ENCODE measurements around the gene ASIC4.

The ASIC4 gene

GRCh38 chr2:219524817-219525216, 10.5 kb downstream of the ASIC4 start:
- TF ChIP-seq EP300 (IDR thresholded peaks at IDR 0.05; ENCODE audit: borderline replicate concordance) = no peak
- TF ChIP-seq TAF1 (IDR thresholded peaks at IDR 0.05; ENCODE audit: low read depth) = no peak
- no peak for TF ChIP-seq CEBPB (IDR thresholded peaks at IDR 0.05)
- TF ChIP-seq CREB1 (IDR thresholded peaks at IDR 0.05; ENCODE audit: low read depth) = no peak
- no peak for TF ChIP-seq TCF12 (IDR thresholded peaks at IDR 0.05; ENCODE audit: low read depth)
- TF ChIP-seq NFIC (IDR thresholded peaks at IDR 0.05) = no peak
- no peak for TF ChIP-seq FOXM1 (IDR thresholded peaks at IDR 0.05; ENCODE audit: borderline replicate concordance, low read depth)
- no peak for TF ChIP-seq RAD21 (IDR thresholded peaks at IDR 0.05; ENCODE audit: low read depth)
- TF ChIP-seq, protein P1, sequence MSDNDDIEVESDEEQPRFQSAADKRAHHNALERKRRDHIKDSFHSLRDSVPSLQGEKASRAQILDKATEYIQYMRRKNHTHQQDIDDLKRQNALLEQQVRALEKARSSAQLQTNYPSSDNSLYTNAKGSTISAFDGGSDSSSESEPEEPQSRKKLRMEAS (IDR thresholded peaks at IDR 0.05) = no peak
- TF ChIP-seq, protein P2, sequence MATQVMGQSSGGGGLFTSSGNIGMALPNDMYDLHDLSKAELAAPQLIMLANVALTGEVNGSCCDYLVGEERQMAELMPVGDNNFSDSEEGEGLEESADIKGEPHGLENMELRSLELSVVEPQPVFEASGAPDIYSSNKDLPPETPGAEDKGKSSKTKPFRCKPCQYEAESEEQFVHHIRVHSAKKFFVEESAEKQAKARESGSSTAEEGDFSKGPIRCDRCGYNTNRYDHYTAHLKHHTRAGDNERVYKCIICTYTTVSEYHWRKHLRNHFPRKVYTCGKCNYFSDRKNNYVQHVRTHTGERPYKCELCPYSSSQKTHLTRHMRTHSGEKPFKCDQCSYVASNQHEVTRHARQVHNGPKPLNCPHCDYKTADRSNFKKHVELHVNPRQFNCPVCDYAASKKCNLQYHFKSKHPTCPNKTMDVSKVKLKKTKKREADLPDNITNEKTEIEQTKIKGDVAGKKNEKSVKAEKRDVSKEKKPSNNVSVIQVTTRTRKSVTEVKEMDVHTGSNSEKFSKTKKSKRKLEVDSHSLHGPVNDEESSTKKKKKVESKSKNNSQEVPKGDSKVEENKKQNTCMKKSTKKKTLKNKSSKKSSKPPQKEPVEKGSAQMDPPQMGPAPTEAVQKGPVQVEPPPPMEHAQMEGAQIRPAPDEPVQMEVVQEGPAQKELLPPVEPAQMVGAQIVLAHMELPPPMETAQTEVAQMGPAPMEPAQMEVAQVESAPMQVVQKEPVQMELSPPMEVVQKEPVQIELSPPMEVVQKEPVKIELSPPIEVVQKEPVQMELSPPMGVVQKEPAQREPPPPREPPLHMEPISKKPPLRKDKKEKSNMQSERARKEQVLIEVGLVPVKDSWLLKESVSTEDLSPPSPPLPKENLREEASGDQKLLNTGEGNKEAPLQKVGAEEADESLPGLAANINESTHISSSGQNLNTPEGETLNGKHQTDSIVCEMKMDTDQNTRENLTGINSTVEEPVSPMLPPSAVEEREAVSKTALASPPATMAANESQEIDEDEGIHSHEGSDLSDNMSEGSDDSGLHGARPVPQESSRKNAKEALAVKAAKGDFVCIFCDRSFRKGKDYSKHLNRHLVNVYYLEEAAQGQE (IDR thresholded peaks at IDR 0.05; ENCODE audit: low read depth) = no peak

GRCh38 chr2:219525533-219526232, 11.4 kb downstream of the ASIC4 start:
- no peak for TF ChIP-seq NFIC (IDR thresholded peaks at IDR 0.05)
- TF ChIP-seq TCF12 (IDR thresholded peaks at IDR 0.05; ENCODE audit: low read depth) = no peak
- no peak for TF ChIP-seq CEBPB (IDR thresholded peaks at IDR 0.05)
- TF ChIP-seq TEAD4 (IDR thresholded peaks at IDR 0.05) = no peak

- TF ChIP-seq ZBTB7A (IDR thresholded peaks at IDR 0.05; ENCODE audit: low read depth) (no peak), YY1 (IDR thresholded peaks at IDR 0.05; ENCODE audit: low read depth) (no peak), CEBPB (IDR thresholded peaks at IDR 0.05) (no peak), TEAD4 (IDR thresholded peaks at IDR 0.05) (no peak), RAD21 (IDR thresholded peaks at IDR 0.05; ENCODE audit: low read depth) (no peak), NFIC (IDR thresholded peaks at IDR 0.05) (no peak), EP300 (IDR thresholded peaks at IDR 0.05; ENCODE audit: borderline replicate concordance) (no peak), EGR1 (IDR thresholded peaks at IDR 0.05) (no peak), CREB1 (IDR thresholded peaks at IDR 0.05; ENCODE audit: low read depth) (no peak)
- TF ChIP-seq, protein P1 (IDR thresholded peaks at IDR 0.05) = no peak
- TF ChIP-seq, protein P2 (IDR thresholded peaks at IDR 0.05; ENCODE audit: low read depth) = no peak
- TF ChIP-seq, protein P3, sequence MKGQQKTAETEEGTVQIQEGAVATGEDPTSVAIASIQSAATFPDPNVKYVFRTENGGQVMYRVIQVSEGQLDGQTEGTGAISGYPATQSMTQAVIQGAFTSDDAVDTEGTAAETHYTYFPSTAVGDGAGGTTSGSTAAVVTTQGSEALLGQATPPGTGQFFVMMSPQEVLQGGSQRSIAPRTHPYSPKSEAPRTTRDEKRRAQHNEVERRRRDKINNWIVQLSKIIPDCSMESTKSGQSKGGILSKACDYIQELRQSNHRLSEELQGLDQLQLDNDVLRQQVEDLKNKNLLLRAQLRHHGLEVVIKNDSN (IDR thresholded peaks at IDR 0.05) = no peak
Measured at GRCh38 chr2:219526320-219527075, 12.2 kb downstream of the ASIC4 start.

GRCh38 chr2:219527076-219527394, 12.8 kb downstream of the ASIC4 start:
- TF ChIP-seq TAF1 (IDR thresholded peaks at IDR 0.05; ENCODE audit: low read depth) = no peak

DNA sequence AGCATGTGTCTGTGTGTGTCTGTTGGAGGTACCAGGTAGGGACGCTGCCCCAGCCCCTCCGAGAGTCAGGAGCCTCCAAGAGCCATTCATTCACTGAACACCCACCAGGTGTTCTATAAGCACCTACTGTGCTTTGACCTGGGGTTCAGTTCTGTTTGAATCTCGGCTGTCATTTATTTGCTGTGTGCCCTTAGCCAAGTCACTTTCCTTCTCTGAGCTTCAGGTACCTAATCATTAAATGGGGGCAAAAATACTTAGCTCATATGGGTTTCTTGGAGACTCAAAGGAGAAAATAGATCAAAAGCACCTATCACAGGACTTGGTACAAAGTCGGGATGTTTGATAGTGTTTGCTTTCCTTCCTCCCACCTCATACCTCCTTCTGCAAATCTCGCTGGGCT, 13.2 kb downstream of the ASIC4 start:
- TF ChIP-seq EP300 (IDR thresholded peaks at IDR 0.05; ENCODE audit: borderline replicate concordance) = no peak
- TF ChIP-seq RAD21 (IDR thresholded peaks at IDR 0.05; ENCODE audit: low read depth) = no peak
- no peak for TF ChIP-seq ZBTB7A (IDR thresholded peaks at IDR 0.05; ENCODE audit: low read depth)
- no peak for TF ChIP-seq TCF12 (IDR thresholded peaks at IDR 0.05; ENCODE audit: low read depth)
- TF ChIP-seq NFIC (IDR thresholded peaks at IDR 0.05) = no peak
- TF ChIP-seq TAF1 (IDR thresholded peaks at IDR 0.05; ENCODE audit: low read depth) = no peak

GRCh38 chr2:219530048-219530963, 16.0 kb downstream of the ASIC4 start:
- TF ChIP-seq TEAD4 (IDR thresholded peaks at IDR 0.05) = no peak
- peak; percentile 100 for TF ChIP-seq RAD21 (IDR thresholded peaks at IDR 0.05; ENCODE audit: low read depth)
